Measurements from ENCODE around the gene BMP8A. TPM values are rescaled to one million over a fixed set of nuclear protein-coding genes. Genes with fewer than 3 reads are reported as not detected.

The BMP8A gene
- total and polyA plus RNA-seq, 9 of the 15 experiments (the other 6 are each of a cell fraction or from before 2014, with no cell fraction given) = 0.05 to 0.31 TPM; not detected in 7

DNA sequence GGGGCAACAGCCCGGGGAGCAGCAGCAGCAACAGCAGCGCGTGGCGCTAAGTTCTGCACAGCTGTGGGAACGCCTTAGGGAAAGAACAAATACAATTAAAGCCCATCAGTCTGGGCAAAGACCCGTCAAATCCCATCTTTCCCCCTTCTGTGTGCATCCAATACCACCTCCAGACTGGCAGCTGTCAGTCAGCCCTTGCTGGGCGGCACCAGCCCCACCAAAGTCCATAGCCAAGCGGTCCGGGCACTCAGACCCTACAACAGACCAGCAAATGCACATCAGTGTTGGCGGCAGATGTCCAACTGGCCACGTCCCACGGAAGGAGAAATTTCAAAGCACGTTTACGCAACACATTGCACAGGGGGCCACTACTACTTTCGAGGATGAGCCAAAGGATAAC, 72.2 kb downstream of the BMP8A start (continued):
- TF ChIP-seq, protein P1, sequence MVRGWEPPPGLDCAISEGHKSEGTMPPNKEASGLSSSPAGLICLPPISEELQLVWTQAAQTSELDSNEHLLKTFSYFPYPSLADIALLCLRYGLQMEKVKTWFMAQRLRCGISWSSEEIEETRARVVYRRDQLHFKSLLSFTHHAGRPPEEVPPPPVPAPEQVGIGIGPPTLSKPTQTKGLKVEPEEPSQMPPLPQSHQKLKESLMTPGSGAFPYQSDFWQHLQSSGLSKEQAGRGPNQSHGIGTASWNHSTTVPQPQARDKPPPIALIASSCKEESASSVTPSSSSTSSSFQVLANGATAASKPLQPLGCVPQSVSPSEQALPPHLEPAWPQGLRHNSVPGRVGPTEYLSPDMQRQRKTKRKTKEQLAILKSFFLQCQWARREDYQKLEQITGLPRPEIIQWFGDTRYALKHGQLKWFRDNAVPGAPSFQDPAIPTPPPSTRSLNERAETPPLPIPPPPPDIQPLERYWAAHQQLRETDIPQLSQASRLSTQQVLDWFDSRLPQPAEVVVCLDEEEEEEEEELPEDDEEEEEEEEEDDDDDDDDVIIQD (CRISPR knock-in tag; IDR thresholded peaks at IDR 0.05) = no peak

DNA sequence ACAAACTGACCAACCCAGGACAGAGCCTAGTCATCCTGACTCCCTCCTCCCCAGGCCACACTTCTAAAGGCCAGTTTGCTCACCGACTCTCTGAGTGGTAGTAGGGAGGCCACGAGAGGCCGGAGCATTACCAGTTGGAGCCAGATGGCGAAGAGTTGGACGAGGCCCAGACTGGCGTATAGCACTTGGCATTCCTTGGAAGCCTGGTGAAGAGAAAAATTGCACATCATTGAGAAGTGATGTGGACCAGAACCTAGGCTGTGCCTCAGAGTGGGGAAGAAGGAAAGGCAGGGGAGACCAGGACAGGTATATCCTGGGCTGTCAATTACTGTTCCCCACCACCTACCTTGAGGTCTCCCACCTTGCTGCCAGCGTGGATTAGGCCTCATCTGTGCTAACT, 72.9 kb downstream of the BMP8A start:
- no peak overlapping the region for H2AFZ ChIP-seq (ENCODE audit: low read depth, low read length)
- TF ChIP-seq, protein P2, sequence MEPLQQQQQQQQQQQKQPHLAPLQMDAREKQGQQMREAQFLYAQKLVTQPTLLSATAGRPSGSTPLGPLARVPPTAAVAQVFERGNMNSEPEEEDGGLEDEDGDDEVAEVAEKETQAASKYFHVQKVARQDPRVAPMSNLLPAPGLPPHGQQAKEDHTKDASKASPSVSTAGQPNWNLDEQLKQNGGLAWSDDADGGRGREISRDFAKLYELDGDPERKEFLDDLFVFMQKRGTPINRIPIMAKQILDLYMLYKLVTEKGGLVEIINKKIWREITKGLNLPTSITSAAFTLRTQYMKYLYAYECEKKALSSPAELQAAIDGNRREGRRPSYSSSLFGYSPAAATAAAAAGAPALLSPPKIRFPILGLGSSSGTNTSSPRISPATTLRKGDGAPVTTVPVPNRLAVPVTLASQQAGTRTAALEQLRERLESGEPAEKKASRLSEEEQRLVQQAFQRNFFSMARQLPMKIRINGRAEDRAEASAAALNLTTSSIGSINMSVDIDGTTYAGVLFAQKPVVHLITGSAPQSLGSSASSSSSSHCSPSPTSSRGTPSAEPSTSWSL (CRISPR knock-in tag; IDR thresholded peaks at IDR 0.05; ENCODE audit: borderline replicate concordance) = no peak
- TF ChIP-seq, protein P3, sequence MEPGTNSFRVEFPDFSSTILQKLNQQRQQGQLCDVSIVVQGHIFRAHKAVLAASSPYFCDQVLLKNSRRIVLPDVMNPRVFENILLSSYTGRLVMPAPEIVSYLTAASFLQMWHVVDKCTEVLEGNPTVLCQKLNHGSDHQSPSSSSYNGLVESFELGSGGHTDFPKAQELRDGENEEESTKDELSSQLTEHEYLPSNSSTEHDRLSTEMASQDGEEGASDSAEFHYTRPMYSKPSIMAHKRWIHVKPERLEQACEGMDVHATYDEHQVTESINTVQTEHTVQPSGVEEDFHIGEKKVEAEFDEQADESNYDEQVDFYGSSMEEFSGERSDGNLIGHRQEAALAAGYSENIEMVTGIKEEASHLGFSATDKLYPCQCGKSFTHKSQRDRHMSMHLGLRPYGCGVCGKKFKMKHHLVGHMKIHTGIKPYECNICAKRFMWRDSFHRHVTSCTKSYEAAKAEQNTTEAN (CRISPR knock-in tag; IDR thresholded peaks at IDR 0.05) = no peak
- peak; percentile 54 for TF ChIP-seq POLR2A (conservative IDR thresholded peaks at IDR 0.05)
- no peak for TF ChIP-seq THRAP3 (IDR thresholded peaks at IDR 0.05; ENCODE audit: borderline replicate concordance)
- TF ChIP-seq ZNF347 (CRISPR knock-in tag; IDR thresholded peaks at IDR 0.05; ENCODE audit: low read depth) = no peak
- TF ChIP-seq FOXM1 (IDR thresholded peaks at IDR 0.05; ENCODE audit: low read depth) = no peak
- no peak for TF ChIP-seq FOXM1 (CRISPR knock-in tag; IDR thresholded peaks at IDR 0.05; ENCODE audit: low read depth)
- TF ChIP-seq ZNF699 (CRISPR knock-in tag; IDR thresholded peaks at IDR 0.05; ENCODE audit: insufficient replicate concordance) = no peak
- TF ChIP-seq, protein P4, sequence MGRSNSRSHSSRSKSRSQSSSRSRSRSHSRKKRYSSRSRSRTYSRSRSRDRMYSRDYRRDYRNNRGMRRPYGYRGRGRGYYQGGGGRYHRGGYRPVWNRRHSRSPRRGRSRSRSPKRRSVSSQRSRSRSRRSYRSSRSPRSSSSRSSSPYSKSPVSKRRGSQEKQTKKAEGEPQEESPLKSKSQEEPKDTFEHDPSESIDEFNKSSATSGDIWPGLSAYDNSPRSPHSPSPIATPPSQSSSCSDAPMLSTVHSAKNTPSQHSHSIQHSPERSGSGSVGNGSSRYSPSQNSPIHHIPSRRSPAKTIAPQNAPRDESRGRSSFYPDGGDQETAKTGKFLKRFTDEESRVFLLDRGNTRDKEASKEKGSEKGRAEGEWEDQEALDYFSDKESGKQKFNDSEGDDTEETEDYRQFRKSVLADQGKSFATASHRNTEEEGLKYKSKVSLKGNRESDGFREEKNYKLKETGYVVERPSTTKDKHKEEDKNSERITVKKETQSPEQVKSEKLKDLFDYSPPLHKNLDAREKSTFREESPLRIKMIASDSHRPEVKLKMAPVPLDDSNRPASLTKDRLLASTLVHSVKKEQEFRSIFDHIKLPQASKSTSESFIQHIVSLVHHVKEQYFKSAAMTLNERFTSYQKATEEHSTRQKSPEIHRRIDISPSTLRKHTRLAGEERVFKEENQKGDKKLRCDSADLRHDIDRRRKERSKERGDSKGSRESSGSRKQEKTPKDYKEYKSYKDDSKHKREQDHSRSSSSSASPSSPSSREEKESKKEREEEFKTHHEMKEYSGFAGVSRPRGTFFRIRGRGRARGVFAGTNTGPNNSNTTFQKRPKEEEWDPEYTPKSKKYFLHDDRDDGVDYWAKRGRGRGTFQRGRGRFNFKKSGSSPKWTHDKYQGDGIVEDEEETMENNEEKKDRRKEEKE (IDR thresholded peaks at IDR 0.05; ENCODE audit: borderline replicate concordance in 1 of 2, control insufficient read depth in 1 of 2, low read depth in 2 of 2, low read length in 1 of 2) = 0 out of 4 replicates have a peak, but pooled peaks of 1 of the 2 experiments have one; percentile 10
- TF ChIP-seq ZNF561 (CRISPR knock-in tag; conservative IDR thresholded peaks at IDR 0.05) = no peak
- ChIA-PET POLR2A (interaction anchor here (0.6 to 8.0 kb wide), 5 partner anchors 9 to 42 kb away, joined by 3 to 82 read pairs (median 4); partner anchors contain the start of gene PABPC4), CTCF (ENCODE audit: low intra/inter-chr PET ratio) (no interaction called here)
- WGBS (ENCODE audit: insufficient coverage, low coverage, missing lambda C conversion rate) = 94% methylated on average over 7 of the region's 7 CpGs
- no peak for ATAC-seq
- no peaks in the 10 kb centered on the region for H3K27me3 ChIP-seq (ENCODE audit: control insufficient read depth in 2 of 2, insufficient read depth in 2 of 2, low read length in 2 of 2)
- H3K27ac ChIP-seq (ENCODE audit: extremely low read depth, low read depth, low read length) = no peak overlapping the region
- H3K36me3 ChIP-seq (ENCODE audit: control insufficient read depth, insufficient read depth, low read length) = peaks cover 93% of the 10 kb centered on the region
- no peak for DNase-seq (ENCODE audit: extremely low read depth in 1 of 4, low spot score in 3 of 4)
- intact Hi-C loops (cut with micrococcal nuclease) (no loop called here), in situ Hi-C loops (cut with MboI) (no loop called here)
- H3K4me2 ChIP-seq (ENCODE audit: insufficient read depth, low read length) = no peak overlapping the region
- H3K4me3 ChIP-seq = no peak overlapping the region
- H3K4me1 ChIP-seq (replicated peaks in 1 of 2; ENCODE audit: control insufficient read depth in 2 of 2, insufficient read depth in 2 of 2, low read length in 2 of 2) = peaks cover 0 to 3% of the 10 kb centered on the region in 2 experiments; a peak in 1 of 5 replicates
- peaks cover 24% of the 10 kb centered on the region for H3K79me2 ChIP-seq (ENCODE audit: control insufficient read depth, insufficient read depth, low read length)
- no peak for FAIRE-seq
- no peak overlapping the region; a peak in 1 of 4 replicates for H3K9ac ChIP-seq (ENCODE audit: insufficient read depth in 1 of 2, low read depth in 2 of 2, low read length in 2 of 2)
- no TSS peak for BruUV-seq (replicated peaks)
- H4K20me1 ChIP-seq (replicated peaks; ENCODE audit: control insufficient read depth, insufficient read depth, low read length) = peaks cover 11% of the 10 kb centered on the region; the same call in 1 of the 2 replicates
- no peaks in the 10 kb centered on the region for H3K9me1 ChIP-seq (ENCODE audit: control insufficient read depth, insufficient read depth, low read length)
- no peaks in the 10 kb centered on the region for H3K9me3 ChIP-seq (replicated peaks; ENCODE audit: control insufficient read depth, insufficient read depth, low read depth, low read length)

Measured in K562 (cell line).